Measurements from ENCODE around the gene PCLO. TPM values are rescaled to one million over a fixed set of nuclear protein-coding genes. Genes with fewer than 3 reads are reported as not detected.

Gene PCLO
- total RNA-seq, 1 experiment from 2014 or later: 3.1 TPM

GRCh38 chr7:82714883-82715282 is 447.8 kb downstream of the PCLO start:
- H2AK5ac ChIP-seq (ENCODE audit: insufficient read length, low read length): no peak overlapping the region
- H4K8ac ChIP-seq (replicated peaks; ENCODE audit: insufficient read length, low read depth, low read length): no peak overlapping the region
- no peak overlapping the region for H2BK5ac ChIP-seq (ENCODE audit: insufficient read length, low read length)
- H2BK12ac ChIP-seq (ENCODE audit: insufficient read length, low read depth, low read length): no peak overlapping the region
- H3K79me1 ChIP-seq (ENCODE audit: insufficient read depth, low read depth, low read length, poor library complexity, severe bottlenecking): no peaks in the 10 kb centered on the region
- WGBS (ENCODE audit: extremely low coverage, insufficient read length, low lambda C conversion rate): no CpG with 5 or more reads among the region's 2 CpGs
- H2AFZ ChIP-seq (ENCODE audit: low read length): no peak overlapping the region
- H3K18ac ChIP-seq (ENCODE audit: insufficient read length, low read depth, low read length): no peak overlapping the region
- H2BK120ac ChIP-seq (ENCODE audit: low read depth, low read length, poor library complexity, severe bottlenecking): no peak overlapping the region
- no peak for DNase-seq
- Mint-ChIP-seq H3K9me3 (no peaks in the 10 kb centered on the region; a peak in 2 of 5 replicates), H3K36me3 (ENCODE audit: insufficient read depth in 1 of 3, low read depth in 3 of 3) (no peaks in the 10 kb centered on the region), H3K27me3 (ENCODE audit: low read depth) (no peaks in the 10 kb centered on the region), H3K4me1 (no peaks in the 10 kb centered on the region), H3K27ac (no peak overlapping the region), H3K4me3 (no peak overlapping the region)
- no peaks in the 10 kb centered on the region for H3K79me2 ChIP-seq (ENCODE audit: insufficient read depth, low read length)
- H4K91ac ChIP-seq (ENCODE audit: insufficient read length, low read depth, low read length): no peak overlapping the region
- H3K4ac ChIP-seq (ENCODE audit: low read depth, low read length): no peak overlapping the region
- H3K4me1 ChIP-seq (ENCODE audit: insufficient read depth, low read length): no peaks in the 10 kb centered on the region
- TF ChIP-seq, protein P1, sequence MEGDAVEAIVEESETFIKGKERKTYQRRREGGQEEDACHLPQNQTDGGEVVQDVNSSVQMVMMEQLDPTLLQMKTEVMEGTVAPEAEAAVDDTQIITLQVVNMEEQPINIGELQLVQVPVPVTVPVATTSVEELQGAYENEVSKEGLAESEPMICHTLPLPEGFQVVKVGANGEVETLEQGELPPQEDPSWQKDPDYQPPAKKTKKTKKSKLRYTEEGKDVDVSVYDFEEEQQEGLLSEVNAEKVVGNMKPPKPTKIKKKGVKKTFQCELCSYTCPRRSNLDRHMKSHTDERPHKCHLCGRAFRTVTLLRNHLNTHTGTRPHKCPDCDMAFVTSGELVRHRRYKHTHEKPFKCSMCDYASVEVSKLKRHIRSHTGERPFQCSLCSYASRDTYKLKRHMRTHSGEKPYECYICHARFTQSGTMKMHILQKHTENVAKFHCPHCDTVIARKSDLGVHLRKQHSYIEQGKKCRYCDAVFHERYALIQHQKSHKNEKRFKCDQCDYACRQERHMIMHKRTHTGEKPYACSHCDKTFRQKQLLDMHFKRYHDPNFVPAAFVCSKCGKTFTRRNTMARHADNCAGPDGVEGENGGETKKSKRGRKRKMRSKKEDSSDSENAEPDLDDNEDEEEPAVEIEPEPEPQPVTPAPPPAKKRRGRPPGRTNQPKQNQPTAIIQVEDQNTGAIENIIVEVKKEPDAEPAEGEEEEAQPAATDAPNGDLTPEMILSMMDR (conservative IDR thresholded peaks at IDR 0.05): no peak
- no peak overlapping the region for H3T11ph ChIP-seq (ENCODE audit: low read length)
- H3K56ac ChIP-seq (ENCODE audit: insufficient read length, low read depth, low read length): no peak overlapping the region
- no peak overlapping the region for H3K14ac ChIP-seq (ENCODE audit: insufficient read depth, low read length)
- no peak overlapping the region for H2BK20ac ChIP-seq (ENCODE audit: low read depth, low read length, poor library complexity, severe bottlenecking)
- no peak overlapping the region for H2BK15ac ChIP-seq (ENCODE audit: low read depth, low read length)
- H4K5ac ChIP-seq (ENCODE audit: insufficient read length, low read depth, low read length): no peak overlapping the region
- H3K9ac ChIP-seq (ENCODE audit: extremely low read depth, insufficient read length, low read length): no peak overlapping the region
- H3K23ac ChIP-seq (ENCODE audit: insufficient read length, low read depth, low read length): no peak overlapping the region
- no peaks in the 10 kb centered on the region for H3K23me2 ChIP-seq (ENCODE audit: insufficient read length, low read depth, low read length, poor library complexity, severe bottlenecking)
- H3K27ac ChIP-seq (ENCODE audit: insufficient read length, low read depth, low read length): no peak overlapping the region
- H3K4me2 ChIP-seq (ENCODE audit: insufficient read depth, insufficient read length, low read length): no peak overlapping the region
- H3K9me3 ChIP-seq (ENCODE audit: control insufficient read depth, low read depth, low read length): no peaks in the 10 kb centered on the region
- no peaks in the 10 kb centered on the region for H4K20me1 ChIP-seq (ENCODE audit: control insufficient read depth, insufficient read depth, insufficient read length)
- no peaks in the 10 kb centered on the region for H3K27me3 ChIP-seq (ENCODE audit: insufficient read depth, low read length)
